ENCODE results near the gene TRMT1.

Gene TRMT1

GRCh38 chr19:13062317-13062716, 54.2 kb downstream of the TRMT1 start:
- H3K9me3 ChIP-seq (ENCODE audit: insufficient read depth, low read length), result no peaks in the 10 kb centered on the region
- no peak overlapping the region for H3K9ac ChIP-seq (ENCODE audit: insufficient read length, low read depth)
- peaks cover 93% of the 10 kb centered on the region for H3K27me3 ChIP-seq (ENCODE audit: insufficient read depth, insufficient read length)
- no peak for DNase-seq (ENCODE audit: low read depth, low spot score)
- TF ChIP-seq ZNF274 (IDR thresholded peaks at IDR 0.05; ENCODE audit: low read depth, low read length), result no peak
- TF ChIP-seq YY1 (IDR thresholded peaks at IDR 0.05; ENCODE audit: insufficient read depth, insufficient read length), result no peak
- no peak for TF ChIP-seq SUZ12 (IDR thresholded peaks at IDR 0.05; ENCODE audit: extremely low read depth, insufficient read depth, insufficient read length)
- H3K36me3 ChIP-seq (ENCODE audit: insufficient read depth, insufficient read length, low read length), result no peaks in the 10 kb centered on the region
- peaks cover 20% of the 10 kb centered on the region for H3K4me1 ChIP-seq (ENCODE audit: insufficient read depth, insufficient read length)
- H3K4me3 ChIP-seq (ENCODE audit: insufficient read length, low read depth), result no peak overlapping the region

DNA sequence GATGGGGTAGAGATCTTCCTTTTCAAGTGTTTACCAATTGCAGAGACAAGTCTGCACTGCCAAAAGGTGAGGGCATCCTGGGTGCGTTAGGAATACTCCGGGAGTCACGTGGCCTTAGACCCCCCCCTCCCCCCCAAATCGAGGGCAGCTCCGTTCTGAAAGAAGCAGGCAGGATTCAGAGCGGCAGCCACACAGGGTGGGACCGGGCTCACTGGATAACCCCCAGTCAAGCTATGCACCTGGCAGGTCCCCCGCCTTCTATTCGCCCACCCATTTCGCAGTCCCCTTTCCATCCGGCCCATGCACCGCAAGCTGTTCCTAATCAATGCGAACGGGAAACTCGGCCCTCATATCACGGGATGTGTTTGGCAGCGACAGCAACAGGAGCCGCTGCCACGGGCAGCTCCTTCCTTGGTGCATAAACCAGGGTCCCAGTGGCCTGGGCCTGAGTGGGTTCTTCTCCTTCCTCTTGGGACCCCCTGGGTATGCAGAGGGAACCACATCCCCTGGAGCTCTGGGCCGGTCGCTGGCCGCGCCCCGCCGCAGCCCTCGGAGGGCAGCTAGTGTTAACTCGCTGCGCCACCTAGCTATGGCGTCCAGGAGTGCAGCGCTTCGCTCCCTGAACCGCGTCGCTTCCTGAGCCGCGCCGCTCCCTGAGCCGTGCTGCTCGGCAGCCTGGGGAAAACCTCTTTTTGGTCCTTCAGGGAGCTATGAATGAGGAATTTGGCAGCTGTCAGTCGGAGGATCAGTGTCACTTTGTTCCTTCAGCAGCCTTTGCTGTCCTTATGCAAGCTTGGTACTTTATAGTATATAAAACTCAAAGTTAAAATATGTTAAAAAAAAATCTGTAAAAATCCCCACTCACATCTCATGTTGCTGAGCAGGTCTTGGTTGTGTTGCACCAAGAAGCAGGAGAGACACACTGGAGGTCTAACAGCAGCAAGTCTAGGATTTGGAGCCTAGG, 55.3 kb downstream of the TRMT1 start:
- Histone ChIP-seq H3K27me3 (ENCODE audit: insufficient read depth, insufficient read length) (peaks cover 98% of the 10 kb centered on the region), H3K4me1 (ENCODE audit: insufficient read depth, insufficient read length) (peaks cover 24% of the 10 kb centered on the region), H3K9ac (ENCODE audit: insufficient read length, low read depth) (peak overlapping the region; percentile 62), H3K4me3 (ENCODE audit: insufficient read length, low read depth) (peak overlapping the region; percentile 52), H3K36me3 (ENCODE audit: insufficient read depth, insufficient read length, low read length) (no peaks in the 10 kb centered on the region), H3K9me3 (ENCODE audit: insufficient read depth, low read length) (no peaks in the 10 kb centered on the region)
- peak; percentile 68 for DNase-seq (ENCODE audit: low read depth, low spot score)
- no peak for TF ChIP-seq YY1 (IDR thresholded peaks at IDR 0.05; ENCODE audit: insufficient read depth, insufficient read length)
- no peak for TF ChIP-seq ZNF274 (IDR thresholded peaks at IDR 0.05; ENCODE audit: low read depth, low read length)
- no peak for TF ChIP-seq SUZ12 (IDR thresholded peaks at IDR 0.05; ENCODE audit: extremely low read depth, insufficient read depth, insufficient read length)

DNA sequence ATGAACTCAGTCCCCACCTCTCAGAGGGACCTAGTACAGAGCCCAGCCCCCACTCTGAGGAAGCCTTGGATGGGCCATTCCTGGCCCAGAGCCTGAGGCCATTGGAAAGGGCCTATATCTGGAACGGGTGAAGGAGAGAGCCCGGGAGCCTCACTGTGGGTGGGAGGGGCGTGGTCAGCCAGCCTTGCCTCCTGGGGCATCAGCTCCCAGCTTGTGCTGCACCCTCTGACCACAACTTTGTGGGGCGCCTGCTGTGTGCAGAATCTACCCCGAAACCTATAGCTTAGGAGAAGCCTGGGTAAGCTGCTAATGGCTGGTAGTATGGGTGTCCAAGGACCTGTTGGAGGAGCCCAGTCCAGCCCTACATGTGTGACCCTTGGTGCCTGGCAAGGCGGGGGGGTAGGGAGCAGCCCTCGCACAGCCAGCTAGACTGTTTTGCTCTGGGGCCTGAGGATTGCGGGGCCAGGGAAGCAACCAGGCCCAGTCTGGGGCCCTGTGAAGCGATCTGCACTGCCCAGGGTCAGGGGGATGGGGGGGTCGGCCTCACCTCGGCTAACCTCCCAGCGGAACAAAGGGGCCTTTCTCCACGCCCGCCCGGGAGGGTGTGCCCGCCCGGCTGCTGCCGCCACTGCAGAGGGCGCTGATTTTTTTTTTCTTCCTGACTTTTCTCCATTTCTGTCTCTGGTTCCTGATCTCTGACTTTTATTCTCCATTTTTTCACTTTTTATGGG, 56.1 kb downstream of the TRMT1 start:
- H3K27me3 ChIP-seq (ENCODE audit: insufficient read depth, insufficient read length), result peaks cover 98% of the 10 kb centered on the region
- DNase-seq (ENCODE audit: low read depth, low spot score), result no peak
- H3K9me3 ChIP-seq (ENCODE audit: insufficient read depth, low read length), result no peaks in the 10 kb centered on the region
- no peaks in the 10 kb centered on the region for H3K36me3 ChIP-seq (ENCODE audit: insufficient read depth, insufficient read length, low read length)
- H3K9ac ChIP-seq (ENCODE audit: insufficient read length, low read depth), result peak overlapping the region; percentile 62
- peak overlapping the region; percentile 52 for H3K4me3 ChIP-seq (ENCODE audit: insufficient read length, low read depth)
- no peak for TF ChIP-seq YY1 (IDR thresholded peaks at IDR 0.05; ENCODE audit: insufficient read depth, insufficient read length)
- no peak for TF ChIP-seq SUZ12 (IDR thresholded peaks at IDR 0.05; ENCODE audit: extremely low read depth, insufficient read depth, insufficient read length)
- TF ChIP-seq ZNF274 (IDR thresholded peaks at IDR 0.05; ENCODE audit: low read depth, low read length), result no peak
- H3K4me1 ChIP-seq (ENCODE audit: insufficient read depth, insufficient read length), result peaks cover 31% of the 10 kb centered on the region

- no peak for TF ChIP-seq YY1 (IDR thresholded peaks at IDR 0.05; ENCODE audit: insufficient read depth, insufficient read length)
- no peak for TF ChIP-seq SUZ12 (IDR thresholded peaks at IDR 0.05; ENCODE audit: extremely low read depth, insufficient read depth, insufficient read length)
- no peak for TF ChIP-seq ZNF274 (IDR thresholded peaks at IDR 0.05; ENCODE audit: low read depth, low read length)
- no peak overlapping the region for H3K9ac ChIP-seq (ENCODE audit: insufficient read length, low read depth)
- H3K27me3 ChIP-seq (ENCODE audit: insufficient read depth, insufficient read length), result peaks cover 99% of the 10 kb centered on the region
- peaks cover 39% of the 10 kb centered on the region for H3K4me1 ChIP-seq (ENCODE audit: insufficient read depth, insufficient read length)
- no peak overlapping the region for H3K4me3 ChIP-seq (ENCODE audit: insufficient read length, low read depth)
- DNase-seq (ENCODE audit: low read depth, low spot score), result no peak
- no peaks in the 10 kb centered on the region for H3K9me3 ChIP-seq (ENCODE audit: insufficient read depth, low read length)
- H3K36me3 ChIP-seq (ENCODE audit: insufficient read depth, insufficient read length, low read length), result no peaks in the 10 kb centered on the region
Measured at GRCh38 chr19:13058951-13059660, 57.4 kb downstream of the TRMT1 start.

- H3K27me3 ChIP-seq (ENCODE audit: insufficient read depth, insufficient read length), result peaks cover 99% of the 10 kb centered on the region
- DNase-seq (ENCODE audit: low read depth, low spot score), result no peak
- no peak for TF ChIP-seq ZNF274 (IDR thresholded peaks at IDR 0.05; ENCODE audit: low read depth, low read length)
- TF ChIP-seq SUZ12 (IDR thresholded peaks at IDR 0.05; ENCODE audit: extremely low read depth, insufficient read depth, insufficient read length), result no peak
- no peak for TF ChIP-seq YY1 (IDR thresholded peaks at IDR 0.05; ENCODE audit: insufficient read depth, insufficient read length)
Measured at GRCh38 chr19:13057744-13058143, 58.8 kb downstream of the TRMT1 start.

GRCh38 chr19:13057147-13057572, 59.4 kb downstream of the TRMT1 start:
- Histone ChIP-seq H3K27me3 (ENCODE audit: insufficient read depth, insufficient read length) (peaks cover 99% of the 10 kb centered on the region), H3K4me1 (ENCODE audit: insufficient read depth, insufficient read length) (peaks cover 58% of the 10 kb centered on the region), H3K9me3 (ENCODE audit: insufficient read depth, low read length) (no peaks in the 10 kb centered on the region), H3K9ac (ENCODE audit: insufficient read length, low read depth) (no peak overlapping the region), H3K4me3 (ENCODE audit: insufficient read length, low read depth) (no peak overlapping the region), H3K36me3 (ENCODE audit: insufficient read depth, insufficient read length, low read length) (no peaks in the 10 kb centered on the region)
- TF ChIP-seq SUZ12 (IDR thresholded peaks at IDR 0.05; ENCODE audit: extremely low read depth, insufficient read depth, insufficient read length) (no peak), YY1 (IDR thresholded peaks at IDR 0.05; ENCODE audit: insufficient read depth, insufficient read length) (no peak), ZNF274 (IDR thresholded peaks at IDR 0.05; ENCODE audit: low read depth, low read length) (no peak)
- DNase-seq (ENCODE audit: low read depth, low spot score), result no peak

More at GRCh38 chr19:13057744-13058143, 58.8 kb downstream of the TRMT1 start:
- no peak overlapping the region for H3K9ac ChIP-seq (ENCODE audit: insufficient read length, low read depth)
- H3K4me3 ChIP-seq (ENCODE audit: insufficient read length, low read depth), result no peak overlapping the region
- H3K36me3 ChIP-seq (ENCODE audit: insufficient read depth, insufficient read length, low read length), result no peaks in the 10 kb centered on the region
- H3K4me1 ChIP-seq (ENCODE audit: insufficient read depth, insufficient read length), result peaks cover 52% of the 10 kb centered on the region
- no peaks in the 10 kb centered on the region for H3K9me3 ChIP-seq (ENCODE audit: insufficient read depth, low read length)
